ENCODE results near the gene CNPY1.
"Not testable (repeated sequence)": the region's sequence is repeated elsewhere in the genome, so short reads cannot be mapped to it uniquely, and the experiment has no call there.

DNA sequence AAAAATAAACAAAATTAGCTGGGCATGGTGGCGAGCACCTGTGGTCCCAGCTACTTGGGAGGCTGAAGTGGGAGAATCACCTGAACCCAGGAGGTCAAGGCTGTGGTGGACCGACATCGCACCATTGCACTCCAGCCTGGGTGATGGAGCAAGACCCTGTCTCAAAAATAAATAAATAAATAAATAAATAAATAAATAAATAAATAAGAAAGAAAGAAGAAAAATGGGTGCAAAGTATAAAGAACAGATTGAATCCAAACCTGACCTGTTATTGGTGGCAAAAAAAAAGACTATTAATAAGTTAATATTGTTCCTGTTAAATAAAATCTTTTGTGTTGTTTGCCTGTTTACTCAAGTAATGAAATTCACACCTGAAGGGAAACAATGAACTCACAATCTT lies 27.0 kb downstream of the CNPY1 start:
- TF ChIP-seq, protein P1, sequence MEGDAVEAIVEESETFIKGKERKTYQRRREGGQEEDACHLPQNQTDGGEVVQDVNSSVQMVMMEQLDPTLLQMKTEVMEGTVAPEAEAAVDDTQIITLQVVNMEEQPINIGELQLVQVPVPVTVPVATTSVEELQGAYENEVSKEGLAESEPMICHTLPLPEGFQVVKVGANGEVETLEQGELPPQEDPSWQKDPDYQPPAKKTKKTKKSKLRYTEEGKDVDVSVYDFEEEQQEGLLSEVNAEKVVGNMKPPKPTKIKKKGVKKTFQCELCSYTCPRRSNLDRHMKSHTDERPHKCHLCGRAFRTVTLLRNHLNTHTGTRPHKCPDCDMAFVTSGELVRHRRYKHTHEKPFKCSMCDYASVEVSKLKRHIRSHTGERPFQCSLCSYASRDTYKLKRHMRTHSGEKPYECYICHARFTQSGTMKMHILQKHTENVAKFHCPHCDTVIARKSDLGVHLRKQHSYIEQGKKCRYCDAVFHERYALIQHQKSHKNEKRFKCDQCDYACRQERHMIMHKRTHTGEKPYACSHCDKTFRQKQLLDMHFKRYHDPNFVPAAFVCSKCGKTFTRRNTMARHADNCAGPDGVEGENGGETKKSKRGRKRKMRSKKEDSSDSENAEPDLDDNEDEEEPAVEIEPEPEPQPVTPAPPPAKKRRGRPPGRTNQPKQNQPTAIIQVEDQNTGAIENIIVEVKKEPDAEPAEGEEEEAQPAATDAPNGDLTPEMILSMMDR (IDR thresholded peaks at IDR 0.05), result not testable (repeated sequence)
- TF ChIP-seq POLR2A (IDR thresholded peaks at IDR 0.05), result not testable (repeated sequence)

All from thyroid gland (tissue), 4 donors.